ENCODE results near the gene ATP6V1B1. TPM values are rescaled to one million over a fixed set of nuclear protein-coding genes. Genes with fewer than 3 reads are reported as not detected.

Gene ATP6V1B1
- polyA plus RNA-seq, 1 donor (not counting 4 experiments of a cell fraction or from before 2014, with no cell fraction given) = not detected

DNA sequence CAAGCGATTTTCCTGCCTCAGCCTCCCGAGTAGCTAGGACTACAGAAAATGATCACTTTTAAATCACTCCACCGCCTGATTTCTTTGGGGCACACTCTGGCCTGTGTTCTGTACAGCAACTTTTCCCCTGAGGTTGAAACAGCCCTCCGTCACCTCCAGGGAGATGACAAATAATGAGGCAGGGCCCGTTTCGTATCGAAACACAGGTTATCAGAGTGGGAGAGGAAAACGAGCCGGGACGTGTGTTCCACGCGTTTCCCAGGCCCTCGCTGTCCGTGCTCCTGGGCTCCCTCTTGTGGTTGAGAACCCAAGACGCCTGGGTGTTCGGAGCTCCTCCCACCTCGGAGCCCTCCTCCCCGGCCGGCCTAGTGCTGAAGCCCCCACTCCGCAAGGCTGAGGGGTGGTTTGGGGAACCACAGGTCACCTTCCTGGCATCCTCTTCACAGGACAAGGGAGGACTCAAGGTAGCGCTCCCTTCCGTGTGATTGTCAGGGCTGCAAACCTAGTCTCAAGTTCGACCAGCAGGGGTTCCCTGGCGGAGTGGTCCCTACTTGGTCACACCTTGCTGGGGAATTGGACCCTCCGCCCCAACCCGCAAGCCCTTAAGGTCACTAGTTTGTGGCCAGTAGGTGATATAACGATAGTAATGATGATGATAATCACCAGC, 12.8 kb downstream of the ATP6V1B1 start:
- no peak for DNase-seq (ENCODE audit: low read depth, low spot score)
- Histone ChIP-seq H3K9ac (ENCODE audit: control insufficient read depth, extremely low read depth, insufficient read depth, low read length) (peak overlapping the region; percentile 39), H3K4me3 (ENCODE audit: control insufficient read depth in 2 of 3, extremely low read depth in 1 of 3, insufficient read depth in 2 of 3, low read depth in 1 of 3, low read length in 3 of 3) (peak overlapping the region in 2 of 3 experiments; percentile 31 to 47), H4K20me1 (ENCODE audit: control insufficient read depth, extremely low read depth, insufficient read depth, low read length) (no peaks in the 10 kb centered on the region), H3K4me1 (ENCODE audit: control insufficient read depth, extremely low read depth, insufficient read depth, low read length) (peaks cover 15% of the 10 kb centered on the region), H2AFZ (ENCODE audit: control insufficient read depth, low read length) (peak overlapping the region; percentile 75), H3K27me3 (ENCODE audit: control insufficient read depth, extremely low read depth, insufficient read depth, low read length) (peaks cover 4% of the 10 kb centered on the region), H3K79me2 (ENCODE audit: control insufficient read depth, insufficient read depth, low read length) (no peaks in the 10 kb centered on the region), H3K9me1 (ENCODE audit: control insufficient read depth, extremely low read depth, insufficient read depth, low read length) (no peaks in the 10 kb centered on the region), H3K9me3 (ENCODE audit: control insufficient read depth, low read depth, low read length) (no peaks in the 10 kb centered on the region), H3K4me2 (ENCODE audit: control insufficient read depth, extremely low read depth, insufficient read depth, low read depth, low read length) (peak overlapping the region; percentile 74), H3K27ac (ENCODE audit: control insufficient read depth, insufficient read depth, low read length) (no peak overlapping the region), H3K36me3 (ENCODE audit: control insufficient read depth in 2 of 2, extremely low read depth in 1 of 2, insufficient read depth in 2 of 2, low read length in 2 of 2) (no peaks in the 10 kb centered on the region)
- FAIRE-seq = peak; percentile 32
- dilution Hi-C loops (cut with MboI; ENCODE audit: extremely low pct_ligation_motif_present, low sequenced_read_pairs) = no loop called here
- TF ChIP-seq, protein P1, sequence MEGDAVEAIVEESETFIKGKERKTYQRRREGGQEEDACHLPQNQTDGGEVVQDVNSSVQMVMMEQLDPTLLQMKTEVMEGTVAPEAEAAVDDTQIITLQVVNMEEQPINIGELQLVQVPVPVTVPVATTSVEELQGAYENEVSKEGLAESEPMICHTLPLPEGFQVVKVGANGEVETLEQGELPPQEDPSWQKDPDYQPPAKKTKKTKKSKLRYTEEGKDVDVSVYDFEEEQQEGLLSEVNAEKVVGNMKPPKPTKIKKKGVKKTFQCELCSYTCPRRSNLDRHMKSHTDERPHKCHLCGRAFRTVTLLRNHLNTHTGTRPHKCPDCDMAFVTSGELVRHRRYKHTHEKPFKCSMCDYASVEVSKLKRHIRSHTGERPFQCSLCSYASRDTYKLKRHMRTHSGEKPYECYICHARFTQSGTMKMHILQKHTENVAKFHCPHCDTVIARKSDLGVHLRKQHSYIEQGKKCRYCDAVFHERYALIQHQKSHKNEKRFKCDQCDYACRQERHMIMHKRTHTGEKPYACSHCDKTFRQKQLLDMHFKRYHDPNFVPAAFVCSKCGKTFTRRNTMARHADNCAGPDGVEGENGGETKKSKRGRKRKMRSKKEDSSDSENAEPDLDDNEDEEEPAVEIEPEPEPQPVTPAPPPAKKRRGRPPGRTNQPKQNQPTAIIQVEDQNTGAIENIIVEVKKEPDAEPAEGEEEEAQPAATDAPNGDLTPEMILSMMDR (optimal IDR thresholded peaks at IDR 0.05 in 1 of 3, IDR thresholded peaks at IDR 0.05 in 1 of 3, conservative IDR thresholded peaks at IDR 0.05 in 1 of 3; ENCODE audit: extremely low read depth in 1 of 3, insufficient read depth in 2 of 3, low read length in 3 of 3) = peak; percentile 78 to 94 (median 90)
- no peak for TF ChIP-seq EZH2 (IDR thresholded peaks at IDR 0.05; ENCODE audit: low read length)

DNA sequence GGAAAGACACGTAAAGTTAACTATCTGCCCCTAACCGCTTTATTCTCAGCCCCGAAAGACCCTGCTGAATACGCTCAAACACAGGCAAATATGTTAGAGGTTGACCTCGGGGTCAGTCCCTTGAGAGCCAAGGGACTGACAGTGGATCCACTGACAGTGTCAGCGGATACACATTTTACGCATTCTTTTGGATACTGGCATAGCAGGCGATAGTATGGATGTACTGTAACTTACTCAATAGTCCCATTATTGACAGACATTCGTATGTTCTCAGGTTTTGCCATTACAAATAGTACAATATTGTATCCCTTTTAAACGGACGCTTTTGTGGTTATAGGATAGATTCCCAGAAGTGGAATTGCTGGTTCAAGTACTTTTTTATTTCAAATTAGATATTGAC, 13.4 kb downstream of the ATP6V1B1 start:
- peaks cover 4% of the 10 kb centered on the region for H3K27me3 ChIP-seq (ENCODE audit: control insufficient read depth, extremely low read depth, insufficient read depth, low read length)
- H3K36me3 ChIP-seq (ENCODE audit: control insufficient read depth in 2 of 2, extremely low read depth in 1 of 2, insufficient read depth in 2 of 2, low read length in 2 of 2) = no peaks in the 10 kb centered on the region
- H3K4me2 ChIP-seq (ENCODE audit: control insufficient read depth, extremely low read depth, insufficient read depth, low read depth, low read length) = no peak overlapping the region
- no peak overlapping the region for H3K4me3 ChIP-seq (ENCODE audit: control insufficient read depth in 2 of 3, extremely low read depth in 1 of 3, insufficient read depth in 2 of 3, low read depth in 1 of 3, low read length in 3 of 3)
- H3K79me2 ChIP-seq (ENCODE audit: control insufficient read depth, insufficient read depth, low read length) = no peaks in the 10 kb centered on the region
- H2AFZ ChIP-seq (ENCODE audit: control insufficient read depth, low read length) = no peak overlapping the region
- no peaks in the 10 kb centered on the region for H3K9me1 ChIP-seq (ENCODE audit: control insufficient read depth, extremely low read depth, insufficient read depth, low read length)
- H3K27ac ChIP-seq (ENCODE audit: control insufficient read depth, insufficient read depth, low read length) = no peak overlapping the region
- no peak for FAIRE-seq
- peaks cover 15% of the 10 kb centered on the region for H3K4me1 ChIP-seq (ENCODE audit: control insufficient read depth, extremely low read depth, insufficient read depth, low read length)
- no peak overlapping the region for H3K9ac ChIP-seq (ENCODE audit: control insufficient read depth, extremely low read depth, insufficient read depth, low read length)
- H4K20me1 ChIP-seq (ENCODE audit: control insufficient read depth, extremely low read depth, insufficient read depth, low read length) = no peaks in the 10 kb centered on the region
- dilution Hi-C loops (cut with MboI; ENCODE audit: extremely low pct_ligation_motif_present, low sequenced_read_pairs) = no loop called here
- no peak for TF ChIP-seq EZH2 (IDR thresholded peaks at IDR 0.05; ENCODE audit: low read length)
- TF ChIP-seq, protein P1 (optimal IDR thresholded peaks at IDR 0.05 in 1 of 3, IDR thresholded peaks at IDR 0.05 in 1 of 3, conservative IDR thresholded peaks at IDR 0.05 in 1 of 3; ENCODE audit: extremely low read depth in 1 of 3, insufficient read depth in 2 of 3, low read length in 3 of 3) = no peak
- no peak for DNase-seq (ENCODE audit: low read depth, low spot score)
- H3K9me3 ChIP-seq (ENCODE audit: control insufficient read depth, low read depth, low read length) = no peaks in the 10 kb centered on the region

Measured in keratinocyte (primary cell).